Measurements from ENCODE around the gene OSBPL6.

The OSBPL6 gene

GRCh38 chr2:178328037-178328436 is 133.7 kb downstream of the OSBPL6 start:
- H3K27me3 ChIP-seq (ENCODE audit: insufficient read depth, low read length): no peaks in the 10 kb centered on the region
- WGBS (ENCODE audit: extremely low coverage, insufficient coverage, insufficient read length): no CpG with 5 or more reads among the region's 1 CpG
- no peak overlapping the region for H3K14ac ChIP-seq (ENCODE audit: low read length)
- H4K8ac ChIP-seq (ENCODE audit: low read depth, low read length): no peak overlapping the region
- H2AFZ ChIP-seq (ENCODE audit: insufficient read depth, low read length, poor library complexity): no peak overlapping the region
- H3K36me3 ChIP-seq (ENCODE audit: control insufficient read depth in 1 of 2, insufficient read depth in 2 of 2, low read length in 2 of 2): peaks cover 0 to 1% of the 10 kb centered on the region in 2 experiments
- H2AK5ac ChIP-seq (ENCODE audit: low read length): no peak overlapping the region
- no peak overlapping the region for H2BK120ac ChIP-seq (ENCODE audit: insufficient read depth, low read length, poor library complexity)
- no peak overlapping the region for H3K27ac ChIP-seq (ENCODE audit: low read depth, low read length)
- no peak overlapping the region for H3K18ac ChIP-seq (ENCODE audit: low read length)
- no peak overlapping the region for H4K91ac ChIP-seq (ENCODE audit: low read depth, low read length)
- H3K79me1 ChIP-seq (ENCODE audit: low read length): no peaks in the 10 kb centered on the region
- no peaks in the 10 kb centered on the region for H3K9me3 ChIP-seq (ENCODE audit: insufficient read depth, low read depth, low read length)
- H2BK12ac ChIP-seq (ENCODE audit: low read length): no peak overlapping the region
- H3K9ac ChIP-seq (ENCODE audit: low read length): no peak overlapping the region
- DNase-seq: no peak
- H3K4ac ChIP-seq (ENCODE audit: low read depth, low read length): no peak overlapping the region
- H2BK5ac ChIP-seq (ENCODE audit: low read depth, low read length, poor library complexity): no peak overlapping the region
- H3K4me1 ChIP-seq (ENCODE audit: control insufficient read depth in 1 of 2, insufficient read depth in 2 of 2, low read length in 2 of 2): no peaks in the 10 kb centered on the region
- no peaks in the 10 kb centered on the region for H3K79me2 ChIP-seq (ENCODE audit: control insufficient read depth, insufficient read depth, low read length, poor library complexity)
- H3K4me2 ChIP-seq (ENCODE audit: low read length): no peak overlapping the region
- no peak overlapping the region for H4K12ac ChIP-seq (ENCODE audit: low read depth, low read length)
- H3K4me3 ChIP-seq (ENCODE audit: low read depth, low read length): no peak overlapping the region
- no peak overlapping the region for H3K23ac ChIP-seq (ENCODE audit: low read length)

DNA sequence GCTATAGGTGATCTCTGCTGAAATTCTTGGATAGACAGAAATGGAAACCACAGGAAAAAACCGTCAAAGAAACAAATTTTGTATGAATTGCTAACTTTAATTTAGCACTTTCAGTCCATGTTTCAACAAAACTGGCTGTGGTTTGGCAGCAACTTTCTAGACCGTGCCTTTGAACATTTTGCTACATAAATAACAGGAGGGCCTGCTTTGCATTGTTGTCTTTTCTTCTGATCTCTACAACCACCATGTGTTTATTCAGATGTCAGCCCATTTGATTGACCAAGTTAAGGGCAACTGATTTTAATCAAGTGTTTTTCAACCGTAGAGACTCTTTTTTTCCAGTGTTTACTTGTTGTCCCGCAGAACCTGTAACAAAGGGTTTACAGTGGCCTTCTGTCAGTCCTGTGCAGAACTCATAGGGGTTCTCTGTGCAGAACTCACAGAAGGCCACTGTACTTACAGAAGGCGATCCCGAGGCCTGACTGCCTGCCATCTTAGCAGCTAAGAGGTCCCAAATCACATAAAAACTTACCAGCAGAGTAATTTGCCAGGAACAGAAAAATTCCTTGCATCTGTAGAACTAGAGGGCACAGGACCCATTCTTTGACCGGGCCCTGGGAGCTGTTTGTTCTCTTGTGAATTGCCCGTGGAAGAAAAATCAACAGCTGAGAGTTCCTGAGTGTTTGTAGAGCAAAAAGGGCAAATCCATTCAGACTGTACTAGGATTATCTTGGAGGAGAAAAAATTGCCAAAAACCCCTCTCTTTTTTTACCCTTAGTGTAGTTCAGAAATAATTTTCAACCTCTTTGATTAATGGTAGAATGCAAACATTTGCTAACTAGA is 136.1 kb downstream of the OSBPL6 start:
- H3K4ac ChIP-seq (ENCODE audit: low read depth, low read length): no peak overlapping the region
- H3K9me3 ChIP-seq (ENCODE audit: insufficient read depth, low read depth, low read length): no peaks in the 10 kb centered on the region
- H3K27me3 ChIP-seq (ENCODE audit: insufficient read depth, low read length): no peaks in the 10 kb centered on the region
- H2BK12ac ChIP-seq (ENCODE audit: low read length): no peak overlapping the region
- no peak overlapping the region for H2BK5ac ChIP-seq (ENCODE audit: low read depth, low read length, poor library complexity)
- no peaks in the 10 kb centered on the region for H3K79me1 ChIP-seq (ENCODE audit: low read length)
- no peak overlapping the region for H3K23ac ChIP-seq (ENCODE audit: low read length)
- H3K79me2 ChIP-seq (ENCODE audit: control insufficient read depth, insufficient read depth, low read length, poor library complexity): no peaks in the 10 kb centered on the region
- H4K12ac ChIP-seq (ENCODE audit: low read depth, low read length): no peak overlapping the region
- no peaks in the 10 kb centered on the region for H3K4me1 ChIP-seq (ENCODE audit: control insufficient read depth in 1 of 2, insufficient read depth in 2 of 2, low read length in 2 of 2)
- H3K27ac ChIP-seq (ENCODE audit: low read depth, low read length): no peak overlapping the region
- no peak overlapping the region for H3K18ac ChIP-seq (ENCODE audit: low read length)
- no peak overlapping the region for H2AK5ac ChIP-seq (ENCODE audit: low read length)
- no peak overlapping the region for H2BK120ac ChIP-seq (ENCODE audit: insufficient read depth, low read length, poor library complexity)
- H3K36me3 ChIP-seq (ENCODE audit: control insufficient read depth in 1 of 2, insufficient read depth in 2 of 2, low read length in 2 of 2): peaks cover 0 to 1% of the 10 kb centered on the region in 2 experiments
- H3K14ac ChIP-seq (ENCODE audit: low read length): no peak overlapping the region
- H3K4me2 ChIP-seq (ENCODE audit: low read length): no peak overlapping the region
- H2AFZ ChIP-seq (ENCODE audit: insufficient read depth, low read length, poor library complexity): no peak overlapping the region
- H3K4me3 ChIP-seq (ENCODE audit: low read depth, low read length): no peak overlapping the region
- no CpG with 5 or more reads among the region's 8 CpGs for WGBS (ENCODE audit: extremely low coverage, insufficient coverage, insufficient read length)
- no peak overlapping the region for H4K8ac ChIP-seq (ENCODE audit: low read depth, low read length)
- no peak overlapping the region for H3K9ac ChIP-seq (ENCODE audit: low read length)
- DNase-seq: no peak
- no peak overlapping the region for H4K91ac ChIP-seq (ENCODE audit: low read depth, low read length)

DNA sequence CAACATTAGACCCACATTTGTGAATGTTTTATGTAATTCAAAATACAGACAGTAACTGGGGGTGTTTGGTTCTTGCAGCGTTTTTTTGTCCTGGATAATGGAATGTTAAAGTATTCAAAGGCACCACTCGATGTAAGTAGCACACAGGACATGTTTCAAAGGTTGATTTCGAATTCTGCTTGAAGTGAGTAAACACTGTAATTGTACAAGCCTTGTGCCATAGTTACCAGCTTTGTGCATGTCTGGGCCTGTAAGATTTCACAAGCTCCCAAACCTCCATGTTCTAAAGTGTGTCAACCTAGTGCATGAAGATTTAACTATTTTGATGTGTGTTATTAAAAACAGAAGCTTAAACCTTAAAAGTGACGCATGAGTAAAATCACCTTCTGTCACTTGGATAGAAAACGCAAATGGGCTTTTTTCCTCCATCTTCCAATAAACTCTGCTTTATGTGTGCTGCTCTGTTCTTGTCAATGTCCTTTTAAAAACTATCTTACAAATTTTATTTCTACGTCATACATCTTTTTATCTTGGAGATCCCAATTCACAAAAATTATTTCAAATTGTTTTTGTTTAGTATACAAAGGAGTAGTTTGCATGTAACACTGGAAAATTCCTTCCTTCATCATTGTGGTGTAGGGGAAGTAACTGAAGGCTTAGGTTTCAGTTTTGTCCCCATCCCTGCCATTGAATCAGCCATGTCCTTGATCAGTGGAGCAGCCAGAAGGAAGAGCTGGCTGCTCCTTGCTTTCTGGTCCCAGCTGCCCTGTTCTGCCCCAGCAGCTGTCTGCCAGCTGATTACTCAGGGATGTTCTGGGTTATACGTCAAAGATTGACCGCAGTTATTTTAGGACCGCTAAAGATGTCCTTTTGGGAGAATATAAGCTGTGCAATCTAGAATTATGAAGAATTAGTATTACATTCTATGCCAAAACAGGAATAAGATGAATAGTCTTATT is 137.4 kb downstream of the OSBPL6 start:
- Histone ChIP-seq H4K91ac (ENCODE audit: low read depth, low read length) (no peak overlapping the region), H2BK120ac (ENCODE audit: insufficient read depth, low read length, poor library complexity) (no peak overlapping the region), H2AFZ (ENCODE audit: insufficient read depth, low read length, poor library complexity) (no peak overlapping the region), H3K4ac (ENCODE audit: low read depth, low read length) (no peak overlapping the region), H3K79me1 (ENCODE audit: low read length) (no peaks in the 10 kb centered on the region), H4K8ac (ENCODE audit: low read depth, low read length) (no peak overlapping the region), H3K9ac (ENCODE audit: low read length) (no peak overlapping the region), H4K12ac (ENCODE audit: low read depth, low read length) (no peak overlapping the region), H3K14ac (ENCODE audit: low read length) (no peak overlapping the region), H3K9me3 (ENCODE audit: insufficient read depth, low read depth, low read length) (no peaks in the 10 kb centered on the region), H2AK5ac (ENCODE audit: low read length) (no peak overlapping the region), H3K4me3 (ENCODE audit: low read depth, low read length) (no peak overlapping the region), H2BK5ac (ENCODE audit: low read depth, low read length, poor library complexity) (no peak overlapping the region), H3K23ac (ENCODE audit: low read length) (no peak overlapping the region), H3K27ac (ENCODE audit: low read depth, low read length) (no peak overlapping the region), H3K79me2 (ENCODE audit: control insufficient read depth, insufficient read depth, low read length, poor library complexity) (no peaks in the 10 kb centered on the region), H3K18ac (ENCODE audit: low read length) (no peak overlapping the region), H3K4me1 (ENCODE audit: control insufficient read depth in 1 of 2, insufficient read depth in 2 of 2, low read length in 2 of 2) (no peaks in the 10 kb centered on the region), H3K27me3 (ENCODE audit: insufficient read depth, low read length) (no peaks in the 10 kb centered on the region), H2BK12ac (ENCODE audit: low read length) (no peak overlapping the region), H3K36me3 (ENCODE audit: control insufficient read depth in 1 of 2, insufficient read depth in 2 of 2, low read length in 2 of 2) (peaks cover 0 to 1% of the 10 kb centered on the region in 2 experiments), H3K4me2 (ENCODE audit: low read length) (no peak overlapping the region)
- WGBS (ENCODE audit: extremely low coverage, insufficient coverage, insufficient read length): 100% methylated on average over 1 of the region's 9 CpGs
- no peak for DNase-seq

DNA sequence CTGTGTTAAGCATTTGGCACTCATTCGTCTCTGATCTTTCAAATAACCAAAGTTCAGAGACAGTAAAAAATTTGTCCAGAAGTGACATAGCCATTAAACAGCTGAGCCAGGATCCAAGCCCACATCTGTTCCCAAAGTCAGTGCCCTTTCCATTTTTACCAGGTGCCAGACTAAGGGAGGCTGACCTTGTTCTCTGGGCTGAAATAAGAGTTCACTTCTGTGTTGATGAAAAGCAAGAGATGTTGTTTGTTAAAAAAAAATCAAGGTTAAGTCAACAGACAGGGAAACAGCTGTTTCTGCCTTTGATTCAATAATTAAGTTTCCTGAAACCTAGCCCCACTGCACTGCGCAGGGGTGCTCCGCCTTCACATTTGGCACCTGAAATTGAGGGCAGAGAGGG is 139.5 kb downstream of the OSBPL6 start:
- H3K4me2 ChIP-seq (ENCODE audit: low read length): no peak overlapping the region
- H3K4me3 ChIP-seq (ENCODE audit: low read depth, low read length): no peak overlapping the region
- H2BK12ac ChIP-seq (ENCODE audit: low read length): no peak overlapping the region
- H3K27ac ChIP-seq (ENCODE audit: low read depth, low read length): no peak overlapping the region
- WGBS (ENCODE audit: extremely low coverage, insufficient coverage, insufficient read length): no CpG with 5 or more reads among the region's 3 CpGs
- H4K12ac ChIP-seq (ENCODE audit: low read depth, low read length): no peak overlapping the region
- H2BK120ac ChIP-seq (ENCODE audit: insufficient read depth, low read length, poor library complexity): no peak overlapping the region
- H2AFZ ChIP-seq (ENCODE audit: insufficient read depth, low read length, poor library complexity): no peak overlapping the region
- peak overlapping the region; percentile 63 for H2BK5ac ChIP-seq (ENCODE audit: low read depth, low read length, poor library complexity)
- no peak overlapping the region for H2AK5ac ChIP-seq (ENCODE audit: low read length)
- no peak overlapping the region for H3K4ac ChIP-seq (ENCODE audit: low read depth, low read length)
- H3K27me3 ChIP-seq (ENCODE audit: insufficient read depth, low read length): no peaks in the 10 kb centered on the region
- no peak overlapping the region for H4K91ac ChIP-seq (ENCODE audit: low read depth, low read length)
- H3K9me3 ChIP-seq (ENCODE audit: insufficient read depth, low read depth, low read length): no peaks in the 10 kb centered on the region
- H3K23ac ChIP-seq (ENCODE audit: low read length): no peak overlapping the region
- no peak for DNase-seq
- no peaks in the 10 kb centered on the region for H3K79me1 ChIP-seq (ENCODE audit: low read length)
- no peaks in the 10 kb centered on the region for H3K36me3 ChIP-seq (ENCODE audit: control insufficient read depth in 1 of 2, insufficient read depth in 2 of 2, low read length in 2 of 2)
- H3K79me2 ChIP-seq (ENCODE audit: control insufficient read depth, insufficient read depth, low read length, poor library complexity): no peaks in the 10 kb centered on the region
- no peak overlapping the region for H3K18ac ChIP-seq (ENCODE audit: low read length)
- no peak overlapping the region for H4K8ac ChIP-seq (ENCODE audit: low read depth, low read length)
- no peak overlapping the region for H3K14ac ChIP-seq (ENCODE audit: low read length)
- no peak overlapping the region for H3K9ac ChIP-seq (ENCODE audit: low read length)
- H3K4me1 ChIP-seq (ENCODE audit: control insufficient read depth in 1 of 2, insufficient read depth in 2 of 2, low read length in 2 of 2): no peaks in the 10 kb centered on the region

Measured in trophoblast cell (in vitro differentiated cells and primary cell).